ENCODE measurements around the gene ADAM22. TPM values are rescaled to one million over a fixed set of nuclear protein-coding genes. Genes with fewer than 3 reads are reported as not detected.

Gene ADAM22
- total RNA-seq, 1 donor from 2014 or later = 13.4 TPM

GRCh38 chr7:88092676-88092999, 158.6 kb downstream of the ADAM22 start:
- no peaks in the 10 kb centered on the region for H3K9me3 Mint-ChIP-seq
- no peaks in the 10 kb centered on the region for H3K4me1 Mint-ChIP-seq
- TF ChIP-seq CTCF (conservative IDR thresholded peaks at IDR 0.05) = no peak
- H3K27me3 Mint-ChIP-seq (ENCODE audit: low read depth) = no peaks in the 10 kb centered on the region
- no peak for DNase-seq (ENCODE audit: low read depth, low spot score)
- no peaks in the 10 kb centered on the region for H3K36me3 Mint-ChIP-seq (ENCODE audit: low read depth)
- H3K27ac Mint-ChIP-seq (ENCODE audit: unreplicated experiment) = no peak overlapping the region
- H3K4me3 Mint-ChIP-seq = no peak overlapping the region

GRCh38 chr7:88101769-88102168, 167.7 kb downstream of the ADAM22 start:
- Mint-ChIP-seq H3K27ac (ENCODE audit: unreplicated experiment) (no peak overlapping the region), H3K27me3 (ENCODE audit: low read depth) (no peaks in the 10 kb centered on the region)
- TF ChIP-seq CTCF (conservative IDR thresholded peaks at IDR 0.05) = no peak

GRCh38 chr7:88102675-88103074, 168.6 kb downstream of the ADAM22 start:
- Mint-ChIP-seq H3K36me3 (ENCODE audit: low read depth) (no peaks in the 10 kb centered on the region), H3K4me1 (no peaks in the 10 kb centered on the region), H3K27me3 (ENCODE audit: low read depth) (no peaks in the 10 kb centered on the region), H3K9me3 (no peaks in the 10 kb centered on the region), H3K27ac (ENCODE audit: unreplicated experiment) (no peak overlapping the region), H3K4me3 (no peak overlapping the region)
- no peak for DNase-seq (ENCODE audit: low read depth, low spot score)
- TF ChIP-seq CTCF (conservative IDR thresholded peaks at IDR 0.05) = no peak

More at GRCh38 chr7:88101769-88102168, 167.7 kb downstream of the ADAM22 start:
- Mint-ChIP-seq H3K4me1 (no peaks in the 10 kb centered on the region), H3K4me3 (no peak overlapping the region), H3K36me3 (ENCODE audit: low read depth) (no peaks in the 10 kb centered on the region), H3K9me3 (no peaks in the 10 kb centered on the region)
- no peak for DNase-seq (ENCODE audit: low read depth, low spot score)

- H3K36me3 Mint-ChIP-seq (ENCODE audit: low read depth) = no peaks in the 10 kb centered on the region
- H3K9me3 Mint-ChIP-seq = no peaks in the 10 kb centered on the region
- TF ChIP-seq CTCF (conservative IDR thresholded peaks at IDR 0.05) = no peak
- no peak for DNase-seq (ENCODE audit: low read depth, low spot score)
- H3K27me3 Mint-ChIP-seq (ENCODE audit: low read depth) = no peaks in the 10 kb centered on the region
- no peaks in the 10 kb centered on the region for H3K4me1 Mint-ChIP-seq
- no peak overlapping the region for H3K27ac Mint-ChIP-seq (ENCODE audit: unreplicated experiment)
- H3K4me3 Mint-ChIP-seq = no peak overlapping the region
These were observed 170.7 kb downstream of the ADAM22 start for GRCh38 chr7:88104732-88105131.

GRCh38 chr7:88105231-88105630, 171.2 kb downstream of the ADAM22 start:
- no peaks in the 10 kb centered on the region for H3K27me3 Mint-ChIP-seq (ENCODE audit: low read depth)
- no peaks in the 10 kb centered on the region for H3K36me3 Mint-ChIP-seq (ENCODE audit: low read depth)
- no peaks in the 10 kb centered on the region for H3K9me3 Mint-ChIP-seq
- no peak overlapping the region for H3K27ac Mint-ChIP-seq (ENCODE audit: unreplicated experiment)
- no peaks in the 10 kb centered on the region for H3K4me1 Mint-ChIP-seq
- no peak for TF ChIP-seq CTCF (conservative IDR thresholded peaks at IDR 0.05)
- no peak for DNase-seq (ENCODE audit: low read depth, low spot score)
- no peak overlapping the region for H3K4me3 Mint-ChIP-seq

- H3K4me3 Mint-ChIP-seq = no peak overlapping the region
- no peak for TF ChIP-seq CTCF (conservative IDR thresholded peaks at IDR 0.05)
- no peaks in the 10 kb centered on the region for H3K9me3 Mint-ChIP-seq
- H3K4me1 Mint-ChIP-seq = no peaks in the 10 kb centered on the region
- DNase-seq (ENCODE audit: low read depth, low spot score) = no peak
- H3K27ac Mint-ChIP-seq (ENCODE audit: unreplicated experiment) = no peak overlapping the region
- H3K27me3 Mint-ChIP-seq (ENCODE audit: low read depth) = no peaks in the 10 kb centered on the region
- H3K36me3 Mint-ChIP-seq (ENCODE audit: low read depth) = no peaks in the 10 kb centered on the region
These were observed 172.4 kb downstream of the ADAM22 start for GRCh38 chr7:88106434-88106833.

All from neural crest cell (in vitro differentiated cells).